HS-5 (cell line): ENCODE measurements around the gene MUC13.
"Not testable (repeated sequence)": the region's sequence is repeated elsewhere in the genome, so short reads cannot be mapped to it uniquely, and the experiment has no call there.

Experiments used
- DNase-seq: peaks from one replicate; pipeline ENCODE4 v3.0.0-alpha.2; 2012; ENCODE audit warnings: low read depth

Gene MUC13, protein sequence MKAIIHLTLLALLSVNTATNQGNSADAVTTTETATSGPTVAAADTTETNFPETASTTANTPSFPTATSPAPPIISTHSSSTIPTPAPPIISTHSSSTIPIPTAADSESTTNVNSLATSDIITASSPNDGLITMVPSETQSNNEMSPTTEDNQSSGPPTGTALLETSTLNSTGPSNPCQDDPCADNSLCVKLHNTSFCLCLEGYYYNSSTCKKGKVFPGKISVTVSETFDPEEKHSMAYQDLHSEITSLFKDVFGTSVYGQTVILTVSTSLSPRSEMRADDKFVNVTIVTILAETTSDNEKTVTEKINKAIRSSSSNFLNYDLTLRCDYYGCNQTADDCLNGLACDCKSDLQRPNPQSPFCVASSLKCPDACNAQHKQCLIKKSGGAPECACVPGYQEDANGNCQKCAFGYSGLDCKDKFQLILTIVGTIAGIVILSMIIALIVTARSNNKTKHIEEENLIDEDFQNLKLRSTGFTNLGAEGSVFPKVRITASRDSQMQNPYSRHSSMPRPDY

DNA sequence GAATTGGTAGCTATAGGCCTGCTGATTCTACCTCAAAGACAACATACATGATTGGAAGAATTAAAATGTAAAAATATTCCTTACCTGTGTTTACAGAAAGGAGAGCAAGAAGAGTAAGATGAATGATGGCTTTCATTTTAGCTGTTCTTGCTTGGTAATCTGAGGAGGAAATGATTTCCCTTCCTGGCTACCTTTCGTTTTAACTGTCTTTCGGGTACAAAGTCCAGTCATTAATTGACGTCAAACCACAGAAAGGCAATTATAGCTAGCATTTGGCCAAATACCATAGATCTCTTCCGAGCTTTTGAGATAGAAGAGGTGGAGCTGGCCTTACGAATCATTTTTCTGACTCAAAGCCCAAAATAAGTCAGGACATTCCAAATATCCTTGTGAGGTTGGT, at the start of gene MUC13:
TSS of gene MUC13 (minus strand) at position 175 of the 400 bp plus-strand sequence. CDS start at position 136, 39 bp downstream.
- DNase-seq, result no peak

DNA sequence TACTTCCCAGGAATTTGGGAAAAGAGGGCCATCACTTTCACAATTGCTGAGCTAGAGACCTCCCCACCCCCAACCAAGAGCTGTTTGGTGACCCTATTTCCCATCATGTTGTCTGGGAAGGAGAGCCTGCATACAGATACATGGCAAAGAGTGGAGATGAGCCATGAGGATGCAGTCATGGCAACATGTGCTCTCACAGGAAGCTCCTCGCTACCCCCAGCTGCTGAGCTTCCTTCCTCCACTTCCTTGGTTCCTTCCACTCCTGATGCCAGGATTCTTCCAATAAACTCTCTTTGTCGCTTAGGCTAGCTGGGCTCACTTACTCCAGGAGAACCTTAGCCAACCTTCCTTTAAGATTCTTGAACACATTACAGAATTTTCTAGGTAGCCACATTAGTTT, 48.3 kb upstream of the MUC13 start:
- DNase-seq, result no peak

DNA sequence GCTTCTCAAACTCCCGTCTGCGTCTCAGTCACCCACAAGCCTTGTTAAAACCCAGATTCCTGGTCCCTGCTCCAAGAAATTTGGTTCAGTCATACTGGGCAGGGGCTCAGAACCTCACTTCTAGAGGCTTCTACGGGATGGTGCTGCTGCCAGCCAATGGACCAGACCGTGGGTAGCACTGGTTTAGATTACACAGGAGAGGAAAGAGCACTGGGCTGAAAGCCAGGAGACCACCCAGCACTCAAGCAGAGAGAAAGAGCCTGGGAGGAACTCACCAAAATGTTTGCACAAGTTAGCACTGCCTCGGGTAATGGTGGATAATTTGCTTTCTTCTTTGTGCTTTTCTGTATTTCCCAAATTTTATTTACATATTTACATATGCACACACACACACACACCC, 46.9 kb upstream of the MUC13 start:
- DNase-seq, result no peak

DNA sequence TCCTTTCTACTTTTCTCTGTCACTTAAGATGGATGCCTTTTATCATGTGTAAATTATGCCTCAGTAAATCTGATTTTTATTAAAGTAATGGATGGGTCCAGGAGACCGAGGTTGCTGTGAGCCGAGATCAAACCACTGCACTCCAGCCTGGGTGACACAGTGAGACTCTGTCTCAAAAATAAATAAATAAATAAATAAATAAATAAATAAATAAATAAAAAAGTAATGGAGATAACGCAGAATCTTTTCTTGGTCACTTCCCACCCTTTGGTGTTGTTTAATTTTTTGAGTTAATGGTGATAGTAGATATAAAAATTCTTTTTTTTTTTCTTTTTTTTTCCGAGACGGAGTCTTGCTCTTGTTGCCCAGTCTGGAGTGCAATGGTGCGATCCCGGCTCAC, 44.1 kb upstream of the MUC13 start:
- no peak for DNase-seq

DNA sequence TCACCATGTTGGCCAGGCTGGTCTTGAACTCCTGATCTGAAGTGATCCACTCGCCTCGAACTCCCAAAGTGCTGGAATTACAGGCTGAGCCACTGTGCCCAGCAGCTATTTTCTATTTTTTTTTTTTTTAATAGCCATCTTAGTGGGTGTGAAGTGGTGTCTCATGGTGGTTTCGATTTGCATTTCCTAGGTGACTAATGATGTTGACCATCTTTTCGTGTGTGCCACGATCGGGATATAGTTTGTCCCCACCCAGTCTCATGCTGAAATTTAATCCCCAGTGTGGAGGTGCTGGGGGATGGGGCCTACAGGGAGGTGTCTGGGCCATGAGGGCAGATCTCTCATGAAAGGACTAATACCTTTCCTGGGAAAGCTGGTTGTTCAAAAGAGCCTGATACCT, 41.8 kb upstream of the MUC13 start:
- DNase-seq, result no peak

DNA sequence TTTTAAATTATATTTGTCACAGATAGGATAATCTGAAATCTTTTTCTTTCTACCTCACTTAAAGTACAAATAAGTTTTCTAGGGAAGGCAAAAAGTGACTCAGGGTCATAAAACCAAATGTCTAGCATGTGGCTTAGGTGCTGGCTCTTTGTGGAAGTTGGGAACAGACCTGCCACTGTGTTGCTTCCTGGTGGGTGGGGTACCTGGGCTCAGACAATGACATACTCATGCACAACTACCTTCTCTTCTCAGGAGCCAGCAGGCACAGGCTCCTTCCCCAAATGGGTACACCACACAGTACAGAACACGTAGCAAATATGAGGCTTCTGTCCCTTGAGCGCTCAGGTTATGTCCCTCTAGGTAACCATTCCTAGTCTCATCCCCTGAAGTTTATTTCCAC, 40.1 kb upstream of the MUC13 start:
- DNase-seq, result no peak

DNA sequence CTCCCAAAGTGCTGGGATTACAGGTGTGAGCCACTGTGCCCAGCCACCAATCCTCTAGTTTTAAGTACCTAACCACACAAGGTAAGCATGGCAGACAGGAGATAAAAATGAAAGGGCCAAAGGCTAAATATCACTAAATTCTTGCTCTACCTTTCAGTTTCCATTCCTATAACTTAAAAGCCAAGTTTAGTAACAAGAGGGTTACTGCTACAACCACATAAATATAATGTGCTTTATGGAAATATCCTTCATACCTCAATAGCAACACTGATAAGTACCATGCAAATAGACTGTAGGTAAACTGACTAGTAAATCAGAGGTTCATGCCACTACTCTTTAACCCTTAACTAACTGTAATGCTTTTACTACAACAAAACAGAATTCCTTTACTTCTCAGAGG, 38.7 kb upstream of the MUC13 start:
- DNase-seq, result no peak

DNA sequence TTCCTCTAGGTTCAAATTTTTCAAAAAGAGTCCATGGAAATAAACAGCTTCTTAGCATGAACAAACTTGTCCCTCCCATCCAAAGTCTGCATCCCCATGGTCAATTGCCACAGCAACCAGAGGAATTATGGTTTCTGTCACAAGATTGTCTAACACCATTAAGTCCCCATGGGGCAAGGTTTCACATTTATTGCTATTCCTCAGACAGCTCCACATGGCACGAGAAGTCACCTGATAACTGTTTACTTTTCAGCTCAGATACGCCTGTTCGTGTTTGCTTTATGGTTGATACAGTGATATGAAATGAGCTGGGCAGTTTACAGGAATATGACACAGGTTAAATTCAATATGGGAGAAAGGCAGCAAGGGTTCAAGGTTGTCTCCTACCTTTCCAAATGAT, 37.9 kb upstream of the MUC13 start:
- DNase-seq, result no peak

DNA sequence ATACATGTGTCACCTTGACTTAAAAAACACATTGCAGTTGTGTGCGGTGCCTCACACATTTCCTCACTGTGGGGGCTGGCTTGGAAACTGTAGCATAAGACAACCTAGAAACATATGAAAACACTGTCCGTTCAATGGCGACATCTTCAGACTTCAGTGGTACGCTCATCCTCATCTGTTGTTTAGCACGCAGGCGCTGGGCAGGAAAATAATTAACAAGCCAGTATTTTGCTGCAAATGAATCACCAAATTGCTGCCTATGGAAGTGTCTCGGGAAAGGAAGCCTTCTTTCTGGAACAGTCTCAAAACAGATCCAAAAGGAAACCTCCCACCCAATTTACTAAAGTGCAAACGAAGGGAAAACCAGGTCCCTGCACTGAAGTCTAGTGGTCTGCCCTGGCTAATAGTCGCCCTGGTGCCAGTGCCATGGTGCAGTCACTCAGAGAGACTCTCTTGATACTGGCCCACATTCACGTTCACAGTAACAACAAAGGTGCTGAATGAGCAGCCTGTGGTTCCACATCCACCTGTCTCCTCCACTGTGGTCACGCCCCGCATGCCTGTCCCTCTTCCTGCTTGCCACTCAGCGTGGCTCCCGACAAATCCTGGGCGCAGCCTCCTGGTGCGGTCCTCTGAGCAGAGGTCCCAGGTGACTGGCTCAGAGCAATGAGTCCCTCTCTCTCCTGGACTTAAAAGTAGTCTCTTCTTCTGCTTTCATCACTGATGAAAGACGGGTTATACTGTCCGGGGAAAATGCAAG, 35.6 kb upstream of the MUC13 start:
- DNase-seq, result no peak

DNA sequence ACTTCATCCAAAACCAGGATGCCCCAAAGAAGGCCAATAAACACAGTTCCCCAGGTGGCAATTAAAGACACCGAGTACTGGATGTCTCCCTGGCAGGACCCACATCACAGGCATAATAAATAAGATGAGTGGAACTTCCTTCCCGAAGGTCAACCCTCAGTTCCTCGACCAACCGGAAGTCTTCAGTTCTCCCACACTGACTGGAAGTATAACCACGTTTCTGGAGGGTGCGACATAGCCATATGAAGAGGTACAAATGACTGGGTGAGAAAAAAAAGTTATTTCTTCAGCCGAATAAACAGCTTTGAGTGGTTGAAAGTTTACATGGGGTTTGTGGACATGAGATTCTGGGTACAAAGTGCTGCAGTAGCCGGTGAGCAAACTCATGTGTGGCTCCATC, 34.6 kb upstream of the MUC13 start:
- DNase-seq, result no peak

DNA sequence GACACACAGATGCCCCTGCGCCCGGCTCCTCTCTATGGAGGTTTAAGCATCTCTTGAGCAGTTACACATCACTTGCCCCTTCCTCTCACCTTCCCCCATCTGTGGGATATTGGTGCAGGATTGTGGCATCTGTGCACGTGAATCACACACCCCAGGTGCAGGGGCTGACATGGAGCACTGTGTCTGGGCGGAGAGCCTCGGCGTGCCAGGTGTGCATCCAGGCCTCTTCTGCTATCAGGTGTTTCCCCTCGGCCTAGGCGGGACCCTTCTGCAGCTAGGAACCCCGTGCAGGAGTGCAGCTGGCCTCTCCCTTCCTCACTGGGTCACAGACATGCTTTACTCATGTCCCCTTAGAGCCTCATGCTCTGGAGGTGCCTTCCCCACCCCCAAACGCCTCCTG, 33.4 kb upstream of the MUC13 start:
- no peak for DNase-seq

DNA sequence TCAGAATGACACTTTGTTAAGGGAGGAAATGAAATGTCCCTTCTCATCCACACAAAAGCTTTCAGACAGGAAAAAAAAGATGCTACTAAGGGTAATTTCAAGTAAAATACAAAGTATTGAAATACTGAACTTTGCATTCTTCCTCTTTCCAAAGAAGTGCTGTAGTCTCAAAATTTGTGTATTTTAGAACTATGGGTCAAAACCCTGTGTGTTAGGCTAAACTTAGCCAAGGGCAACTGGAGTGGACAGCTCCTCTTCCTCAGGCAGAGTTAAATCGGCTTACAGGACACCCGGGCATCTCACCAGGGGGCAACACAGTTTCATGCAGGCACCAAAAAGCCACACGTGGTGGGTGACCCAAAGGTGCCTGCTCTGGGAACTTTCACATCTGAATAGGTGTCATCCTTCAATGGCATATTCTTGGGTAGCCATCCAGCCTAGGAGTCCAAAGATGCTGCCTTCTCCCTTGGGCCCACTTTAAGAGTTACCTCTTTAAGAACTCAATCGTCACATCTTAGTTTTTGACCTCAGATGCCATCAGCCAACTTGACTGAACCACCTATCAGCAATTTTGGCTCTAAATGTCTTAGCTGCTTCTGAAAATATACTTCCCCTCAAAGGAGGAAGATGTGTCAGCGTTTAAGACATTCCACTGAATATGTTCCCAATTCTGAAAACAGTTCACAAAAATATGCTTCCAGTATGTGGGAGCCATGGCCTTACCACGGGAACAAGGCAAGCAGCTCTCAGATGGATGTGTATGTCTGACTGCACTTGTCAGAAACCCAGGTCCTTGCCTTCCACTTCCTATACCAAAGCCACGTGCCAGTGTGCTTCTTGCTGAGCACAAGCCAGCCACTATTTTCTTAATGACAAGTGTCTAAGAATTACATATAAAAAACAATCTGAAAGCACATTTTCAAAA, 32.2 kb upstream of the MUC13 start:
- DNase-seq, result no peak

DNA sequence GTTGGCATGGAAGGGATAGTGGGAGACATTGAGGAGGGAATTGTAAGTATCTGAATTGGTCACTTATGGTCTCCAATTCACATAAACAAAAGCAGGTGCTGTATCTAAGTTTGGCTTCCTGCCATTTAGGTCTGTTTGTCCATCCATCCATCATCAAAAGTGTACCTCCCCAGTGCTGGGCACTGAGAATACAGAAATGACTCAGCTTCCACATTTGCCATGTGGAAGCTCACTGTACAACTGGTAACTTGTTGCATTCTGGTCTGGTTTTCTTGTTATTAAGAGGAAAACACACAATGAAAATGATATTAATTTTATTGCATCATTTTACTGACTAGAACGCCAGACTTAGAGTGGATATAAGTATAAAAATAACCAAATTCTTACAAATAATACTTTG, 30.9 kb upstream of the MUC13 start:
- DNase-seq, result no peak

DNA sequence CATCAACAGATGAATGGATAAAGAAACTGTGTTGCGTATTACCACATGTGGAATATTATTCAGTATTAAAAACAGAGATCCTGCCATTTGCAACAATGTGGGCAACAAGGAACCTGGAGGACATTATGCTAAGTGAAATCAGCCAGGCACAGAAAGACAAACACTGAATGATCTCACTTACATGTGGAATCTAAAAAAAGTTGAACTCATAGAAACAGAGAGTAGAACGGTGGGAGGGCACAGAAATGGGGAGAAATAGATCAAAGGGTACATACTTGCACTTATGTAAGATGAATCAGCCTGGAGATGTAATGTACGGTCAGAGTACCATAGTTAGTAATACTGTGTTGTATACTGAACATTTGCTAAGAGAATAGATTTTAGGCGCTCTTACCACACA, 29.8 kb upstream of the MUC13 start:
- DNase-seq, result peak; percentile 40

DNA sequence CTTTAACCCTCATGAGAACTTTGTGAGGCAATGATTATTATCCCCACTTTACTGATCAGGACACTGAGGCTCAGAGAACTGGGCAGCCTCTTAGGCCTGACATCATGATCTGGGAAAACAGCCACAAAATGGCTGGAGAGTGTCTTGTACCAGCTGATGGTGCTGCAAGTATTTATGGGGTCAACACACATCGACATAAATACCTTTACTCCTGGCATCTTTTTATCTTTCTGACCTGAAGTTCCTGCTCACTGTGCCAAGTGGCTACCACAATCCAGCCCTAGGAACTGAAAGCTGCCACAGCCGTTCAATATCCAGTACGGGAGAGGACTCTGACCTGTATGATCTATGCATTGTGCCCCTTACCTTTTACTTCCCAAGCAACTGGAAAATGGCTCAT, 29.2 kb upstream of the MUC13 start:
- no peak for DNase-seq

DNA sequence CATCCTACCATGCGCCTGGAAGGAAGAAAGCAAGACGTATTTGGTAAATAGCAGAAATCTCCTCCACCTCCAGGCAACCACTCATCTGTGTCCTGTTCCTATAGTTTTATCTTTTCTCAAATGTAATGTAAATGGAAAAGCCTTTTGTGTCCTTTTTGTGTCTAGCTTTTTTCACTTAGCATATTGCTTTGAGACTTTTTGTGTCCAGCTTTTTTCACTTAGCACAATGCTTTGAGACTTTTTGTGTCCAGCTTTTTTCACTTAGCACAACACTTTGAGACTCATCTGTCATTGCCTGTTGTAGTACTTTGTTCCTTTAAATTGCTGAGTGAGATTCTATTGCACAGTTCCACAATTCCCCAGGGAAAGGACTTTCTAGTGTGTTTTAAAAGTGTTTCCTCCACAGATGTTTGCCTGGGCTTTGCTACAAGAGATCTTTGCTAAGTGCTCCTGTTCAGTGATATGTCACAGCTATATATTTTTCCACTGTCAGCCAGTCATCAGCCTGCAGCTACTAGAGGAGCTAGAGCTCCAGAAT, 27.9 kb upstream of the MUC13 start:
- no peak for DNase-seq

DNA sequence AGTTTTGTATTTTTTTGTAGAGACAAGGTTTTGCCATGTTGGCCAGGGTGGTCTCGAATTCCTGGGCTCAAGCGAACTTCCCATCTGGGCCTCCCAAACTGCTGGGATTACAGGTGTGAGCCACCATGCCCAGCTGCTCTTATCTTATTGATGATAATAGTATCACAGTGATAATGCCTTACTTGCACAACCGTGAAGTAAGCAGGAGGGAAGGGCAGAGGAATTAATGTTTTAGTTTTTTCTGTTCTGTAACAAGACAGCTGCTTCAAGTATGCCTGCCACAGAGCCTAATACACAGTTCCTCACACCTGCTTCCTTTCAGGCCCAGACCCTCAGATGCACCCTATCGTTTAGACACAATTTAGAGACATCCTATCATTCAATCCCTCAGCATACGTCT, 26.1 kb upstream of the MUC13 start:
- DNase-seq, result no peak

DNA sequence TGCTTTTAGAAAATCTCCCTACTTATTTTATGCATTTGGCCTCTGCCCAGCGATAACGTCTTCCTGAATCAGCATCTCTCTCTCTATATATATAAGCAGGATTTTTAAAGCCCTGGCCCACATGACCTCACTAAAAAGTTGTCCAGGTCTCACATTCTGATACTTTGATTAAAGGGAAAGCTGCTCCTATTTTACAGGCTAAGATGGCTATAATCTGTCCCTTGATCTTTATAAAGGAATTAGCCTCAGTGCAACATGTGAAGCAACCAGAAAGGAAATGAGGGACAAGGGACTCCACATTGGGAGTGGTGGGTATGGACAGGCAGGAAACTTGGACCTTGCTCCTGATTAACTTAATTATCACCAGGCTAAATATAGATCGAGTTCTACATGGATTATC, 25.6 kb upstream of the MUC13 start:
- DNase-seq, result no peak

DNA sequence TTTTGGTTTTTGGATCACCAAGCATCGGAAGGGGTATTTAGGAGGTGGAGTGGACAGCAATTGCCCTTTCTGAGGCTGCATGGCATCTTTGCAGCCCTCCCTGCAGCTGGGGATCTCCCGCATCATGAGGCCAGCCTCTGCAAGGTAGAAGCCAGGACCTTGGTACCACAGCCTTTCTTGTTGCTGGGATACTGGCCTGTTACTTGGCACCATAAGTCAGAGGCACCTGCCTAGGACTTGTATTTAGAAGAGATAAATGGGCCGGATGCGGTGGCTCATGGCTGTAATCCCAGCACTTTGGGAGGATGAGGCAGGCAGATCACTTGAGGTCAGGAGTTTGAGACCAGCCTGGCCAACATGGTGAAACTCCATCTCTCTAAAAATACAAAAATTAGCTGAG, 23.4 kb upstream of the MUC13 start:
- not testable (repeated sequence) for DNase-seq

DNA sequence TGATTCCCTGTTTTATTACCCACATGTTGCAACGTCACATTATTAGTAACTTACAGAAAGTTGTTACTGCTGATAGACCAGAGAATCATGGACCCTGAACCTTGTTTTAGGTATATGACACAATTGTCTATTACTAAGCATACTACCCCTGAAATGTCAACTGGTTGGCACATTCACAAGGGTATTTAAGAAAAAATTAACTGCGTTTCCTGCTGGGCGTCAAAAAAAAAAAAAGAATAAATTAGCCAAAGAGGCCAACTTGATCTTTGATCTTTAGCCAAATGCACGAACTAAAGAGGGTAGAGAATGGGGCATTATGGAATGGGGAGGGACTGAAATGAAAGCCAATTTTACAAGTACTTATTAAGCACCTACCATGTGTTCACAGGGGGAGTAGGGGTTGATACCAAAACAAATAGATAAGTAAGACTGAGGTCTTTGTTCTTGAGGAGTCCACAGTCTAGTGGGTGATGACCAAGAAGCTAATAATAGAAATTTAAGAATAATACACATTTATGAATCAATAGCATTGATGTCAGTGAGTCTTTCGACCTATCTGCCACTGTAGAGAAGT, 17.8 kb upstream of the MUC13 start:
- no peak for DNase-seq

DNA sequence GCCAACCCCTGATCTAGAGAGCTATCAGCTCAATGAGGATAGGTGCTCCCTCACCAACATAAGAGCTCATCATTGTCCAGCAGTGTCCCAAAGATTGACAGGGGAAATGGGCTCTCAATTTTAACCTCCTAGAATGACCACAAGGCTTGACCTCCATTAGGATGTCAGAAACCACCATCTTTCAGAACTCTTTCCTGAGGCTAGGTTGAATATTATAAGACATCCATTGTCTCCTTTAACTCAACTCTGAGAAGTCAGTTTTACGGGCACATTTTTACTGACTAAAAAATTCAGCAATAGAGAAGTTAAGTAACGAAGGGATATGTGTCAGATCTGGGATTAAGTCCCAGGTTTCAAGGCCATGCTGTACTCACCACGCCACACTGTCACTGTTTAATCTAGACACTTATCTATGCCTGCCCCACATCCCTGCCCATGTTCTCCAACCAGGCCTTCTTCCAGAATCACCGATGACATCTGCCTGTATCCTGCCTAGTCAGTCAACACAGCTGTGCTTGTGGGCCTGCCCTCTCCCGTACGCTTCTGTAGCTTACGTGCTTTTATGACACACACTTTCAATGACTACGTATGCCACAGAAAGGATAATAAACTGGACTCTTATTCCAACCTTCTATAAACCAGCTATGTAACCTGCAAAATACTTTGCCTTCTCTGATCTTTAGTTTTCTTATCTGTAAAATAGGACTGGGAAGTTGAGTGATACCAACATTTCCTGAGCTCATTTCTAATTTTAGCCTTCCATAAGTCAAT, 17.1 kb upstream of the MUC13 start:
- DNase-seq, result peak; percentile 64
